Caco-2 (cell line): Measurements from ENCODE around the gene EIF3K. TPM values are rescaled to one million over a fixed set of nuclear protein-coding genes. Genes with fewer than 3 reads are reported as not detected.

Source experiments
- BruUV-seq: library from RNA; stranded (reverse); fragments of 400-500 nt; replicated peaks from 2 replicates; lab custom pipeline; 2021; lab: Mats Ljungman, UMichigan
- CTCF ChIA-PET: fragments of 300-600 bp; sonication (Branson Sonifier 250); formaldehyde crosslinking; loops from one replicate; lab custom pipeline; 2022; ENCODE audit warnings: antibody characterized with exemption; lab: Charles Lee
- POLR2A ChIA-PET: fragments of 300-600 bp; sonication (Branson Sonifier 250); formaldehyde crosslinking; loops from one replicate; lab custom pipeline; 2022; ENCODE audit warnings: antibody characterized with exemption; lab: Charles Lee
- DNase-seq, 2 experiments: peaks; one replicate each; pipeline versions ENCODE4 v3.0.0 to v3.0.0-alpha.2; 2020 to 2022
- H3K27me3 ChIP-seq: replicated peaks from 2 replicates; pipeline ENCODE4 v1.6.0; 2011; ENCODE audit warnings: low read length; ENCODE audit not compliant: control insufficient read depth, insufficient read depth
- H3K36me3 ChIP-seq: 2 replicates; pipeline ENCODE4 v1.5.1; 2011; ENCODE audit warnings: low read length; ENCODE audit not compliant: control insufficient read depth, insufficient read depth
- H3K4me1 ChIP-seq: fragments of 250-450 bp; sonication (Bioruptor Pico); 2 replicates; pipeline ENCODE4 v1.5.1; 2020; ENCODE audit warnings: mild to moderate bottlenecking
- H3K4me3 ChIP-seq: 2 replicates; pipeline ENCODE4 v1.5.1; 2011; ENCODE audit warnings: low read depth, mild to moderate bottlenecking, control low read depth, low read length
- H3K9me3 ChIP-seq: fragments of 250-450 bp; sonication (Bioruptor Pico); 2 replicates; pipeline ENCODE4 v1.5.1; 2020; ENCODE audit warnings: mild to moderate bottlenecking, moderate library complexity
- H3K27ac Mint-ChIP-seq: one replicate; pipeline ENCODE4 v1.8.0; 2022; ENCODE audit warnings: mixed read lengths; ENCODE audit not compliant: unreplicated experiment
- H3K27me3 Mint-ChIP-seq: one replicate; pipeline ENCODE4 v1.8.0; 2022; ENCODE audit warnings: mixed read lengths; ENCODE audit not compliant: insufficient read depth, unreplicated experiment
- H3K36me3 Mint-ChIP-seq: one replicate; pipeline ENCODE4 v1.8.0; 2022; ENCODE audit warnings: mild to moderate bottlenecking, mixed read lengths; ENCODE audit not compliant: insufficient read depth, unreplicated experiment
- H3K4me1 Mint-ChIP-seq: one replicate; pipeline ENCODE4 v1.8.0; 2022; ENCODE audit warnings: low read depth, mixed read lengths; ENCODE audit not compliant: unreplicated experiment
- H3K4me3 Mint-ChIP-seq: one replicate; pipeline ENCODE4 v1.8.0; 2022; ENCODE audit warnings: mild to moderate bottlenecking, moderate library complexity, mixed read lengths; ENCODE audit not compliant: unreplicated experiment
- H3K9me3 Mint-ChIP-seq: one replicate; pipeline ENCODE4 v1.8.0; 2022; ENCODE audit warnings: mixed read lengths; ENCODE audit not compliant: unreplicated experiment
- CTCF ChIP-seq, 2 experiments: fragments of 200-600 bp in 1 of 2; IDR thresholded peaks; 1 replicate in 1 of 2; 2 replicates in 1 of 2; pipeline versions ENCODE4 v1.5.1 to v1.8.0; 2011 to 2022; ENCODE audit warnings: antibody characterized with exemption in 1 of 2, control low read depth in 1 of 2, inconsistent platforms in 1 of 2, low read depth in 1 of 2, low read length in 1 of 2, mild to moderate bottlenecking in 1 of 2, moderate library complexity in 1 of 2; ENCODE audit not compliant: insufficient read depth in 1 of 2, severe bottlenecking in 1 of 2, unreplicated experiment in 1 of 2
- intact Hi-C: fragments of 100-400 bp; cut with micrococcal nuclease; formaldehyde crosslinking; loops from one replicate; pipeline ENCODE4 v1.10.0; 2022; ENCODE audit not compliant: unreplicated experiment
- total RNA-seq: library from RNA; stranded (reverse); gene quantifications from 2 replicates; pipeline ENCODE4 v1.2.3, GENCODE V29; 2022

The EIF3K gene
- total RNA-seq, 1 experiment from 2014 or later, result 354 TPM

- H3K9me3 Mint-ChIP-seq, result peaks cover 10% of the 10 kb centered on the region
- H3K4me3 Mint-ChIP-seq, result peak overlapping the region; percentile 57
- no peaks in the 10 kb centered on the region for H3K27me3 Mint-ChIP-seq
- H3K36me3 Mint-ChIP-seq, result peaks cover 91% of the 10 kb centered on the region
- BruUV-seq, result no TSS peak
- Histone ChIP-seq H3K4me3 (no peak overlapping the region), H3K27me3 (no peaks in the 10 kb centered on the region), H3K4me1 (peaks cover 77% of the 10 kb centered on the region), H3K9me3 (no peaks in the 10 kb centered on the region), H3K36me3 (0 out of 2 replicates have a peak, but pooled peaks cover 5% of the 10 kb centered on the region)
- DNase-seq, result peak; percentile 76 to 92
- H3K27ac Mint-ChIP-seq, result peak overlapping the region; percentile 95
- ChIA-PET CTCF (interaction anchor here (1.0 to 1.9 kb wide), 6 partner anchors 9 to 281 kb away, joined by 3 to 12 read pairs (median 4); partner anchors contain the start of gene FAM98C), POLR2A (interaction anchor here (1.0 to 2.5 kb wide), 9 partner anchors 14 to 281 kb away, joined by 3 to 33 read pairs (median 13); partner anchors contain the start of genes ACTN4 and FAM98C)
- peaks cover 79% of the 10 kb centered on the region for H3K4me1 Mint-ChIP-seq
- intact Hi-C loops, result no loop called here
- TF ChIP-seq CTCF (IDR thresholded peaks at IDR 0.05; ENCODE audit: insufficient read depth in 1 of 2, low read depth in 1 of 2, low read length in 1 of 2, severe bottlenecking in 1 of 2, unreplicated experiment in 1 of 2), result no peak
These were observed 65.3 kb downstream of the EIF3K start for GRCh38 chr19:38684078-38684861.

GRCh38 chr19:38684862-38685665 is 66.1 kb downstream of the EIF3K start:
- H3K27ac Mint-ChIP-seq, result peak overlapping the region; percentile 95
- peaks cover 85% of the 10 kb centered on the region for H3K4me1 ChIP-seq
- no peak for TF ChIP-seq CTCF (IDR thresholded peaks at IDR 0.05; ENCODE audit: insufficient read depth in 1 of 2, low read depth in 1 of 2, low read length in 1 of 2, severe bottlenecking in 1 of 2, unreplicated experiment in 1 of 2)
- no peaks in the 10 kb centered on the region for H3K27me3 ChIP-seq
- DNase-seq, result no peak
- no peak overlapping the region for H3K4me3 ChIP-seq
- H3K27me3 Mint-ChIP-seq, result no peaks in the 10 kb centered on the region
- H3K9me3 ChIP-seq, result no peaks in the 10 kb centered on the region
- H3K36me3 Mint-ChIP-seq, result peaks cover 91% of the 10 kb centered on the region
- CTCF ChIA-PET, result interaction anchor here (1.8 kb wide), 1 partner anchor 26 kb away, joined by 12 read pairs; no protein-coding TSS in a partner anchor
- H3K9me3 Mint-ChIP-seq, result peaks cover 10% of the 10 kb centered on the region
- BruUV-seq, result TSS peak; percentile 44
- 0 out of 2 replicates have a peak, but pooled peaks cover 5% of the 10 kb centered on the region for H3K36me3 ChIP-seq
- POLR2A ChIA-PET, result no interaction called here
- H3K4me1 Mint-ChIP-seq, result peaks cover 79% of the 10 kb centered on the region
- H3K4me3 Mint-ChIP-seq, result peak overlapping the region; percentile 61
- intact Hi-C loops, result no loop called here
